Measurements from ENCODE around the gene CNOT11. TPM values are rescaled to one million over a fixed set of nuclear protein-coding genes. Genes with fewer than 3 reads are reported as not detected.

Gene CNOT11
- total and polyA plus RNA-seq, 9 donors: 29.8 to 42.4 (median 33.5) TPM

DNA sequence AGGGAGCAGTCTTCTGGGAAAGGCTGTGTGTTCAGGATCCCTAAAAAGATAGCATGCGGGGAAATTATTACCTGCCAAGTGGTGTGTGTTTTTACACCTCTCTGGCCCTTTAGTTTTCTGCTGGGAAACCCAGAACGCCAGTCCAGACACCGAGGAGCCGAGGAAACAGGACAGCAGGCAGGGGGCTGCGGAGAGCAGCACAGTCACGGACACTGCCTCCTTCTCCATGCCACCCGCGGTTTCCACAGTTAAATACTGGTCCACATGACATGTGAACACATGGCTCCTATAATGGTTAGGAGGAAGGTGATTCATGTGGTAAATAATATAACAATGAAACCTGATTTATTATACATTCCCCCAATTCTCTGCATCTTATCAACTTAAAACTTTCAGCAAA, 20.4 kb downstream of the CNOT11 start:
- DNase-seq: no peak
- peaks cover 44% of the 10 kb centered on the region for H3K36me3 ChIP-seq (ENCODE audit: control insufficient read depth, insufficient read depth, low read length)
- H3K4me3 ChIP-seq (ENCODE audit: low read length): no peak overlapping the region
- H3K4me1 ChIP-seq (ENCODE audit: control insufficient read depth, insufficient read depth, low read length): no peaks in the 10 kb centered on the region
- H3K27ac ChIP-seq (ENCODE audit: low read length): no peak overlapping the region
- WGBS (ENCODE audit: insufficient coverage): 77% methylated on average over 6 of the region's 8 CpGs
- H3K9me3 ChIP-seq (replicated peaks; ENCODE audit: control insufficient read depth, low read depth, low read length): no peaks in the 10 kb centered on the region
- H3K27me3 ChIP-seq (ENCODE audit: control insufficient read depth, insufficient read depth, low read length): no peaks in the 10 kb centered on the region

GRCh38 chr2:101274142-101274541, 21.5 kb downstream of the CNOT11 start:
- no peaks in the 10 kb centered on the region for H3K9me3 ChIP-seq (replicated peaks; ENCODE audit: control insufficient read depth, low read depth, low read length)
- no peak overlapping the region for H3K4me3 ChIP-seq (ENCODE audit: low read length)
- WGBS (ENCODE audit: insufficient coverage): 98% methylated on average over 5 of the region's 5 CpGs
- no peaks in the 10 kb centered on the region for H3K27me3 ChIP-seq (ENCODE audit: control insufficient read depth, insufficient read depth, low read length)
- no peak for DNase-seq
- no peaks in the 10 kb centered on the region for H3K4me1 ChIP-seq (ENCODE audit: control insufficient read depth, insufficient read depth, low read length)
- peaks cover 43% of the 10 kb centered on the region for H3K36me3 ChIP-seq (ENCODE audit: control insufficient read depth, insufficient read depth, low read length)
- H3K27ac ChIP-seq (ENCODE audit: low read length): no peak overlapping the region

- Histone ChIP-seq H3K4me3 (ENCODE audit: low read length) (no peak overlapping the region), H3K36me3 (ENCODE audit: control insufficient read depth, insufficient read depth, low read length) (peaks cover 43% of the 10 kb centered on the region), H3K27me3 (ENCODE audit: control insufficient read depth, insufficient read depth, low read length) (no peaks in the 10 kb centered on the region), H3K9me3 (replicated peaks; ENCODE audit: control insufficient read depth, low read depth, low read length) (no peaks in the 10 kb centered on the region), H3K27ac (ENCODE audit: low read length) (no peak overlapping the region), H3K4me1 (ENCODE audit: control insufficient read depth, insufficient read depth, low read length) (no peaks in the 10 kb centered on the region)
- 63% methylated on average over 1 of the region's 7 CpGs for WGBS (ENCODE audit: insufficient coverage)
- DNase-seq: no peak
Measured at GRCh38 chr2:101277111-101277510, 24.4 kb downstream of the CNOT11 start.

GRCh38 chr2:101278925-101279324, 26.2 kb downstream of the CNOT11 start:
- H3K4me3 ChIP-seq (ENCODE audit: low read length): no peak overlapping the region
- no peak for DNase-seq
- H3K36me3 ChIP-seq (ENCODE audit: control insufficient read depth, insufficient read depth, low read length): peaks cover 47% of the 10 kb centered on the region
- no CpG with 5 or more reads among the region's 3 CpGs for WGBS (ENCODE audit: insufficient coverage)
- no peaks in the 10 kb centered on the region for H3K4me1 ChIP-seq (ENCODE audit: control insufficient read depth, insufficient read depth, low read length)
- H3K27me3 ChIP-seq (ENCODE audit: control insufficient read depth, insufficient read depth, low read length): no peaks in the 10 kb centered on the region
- no peaks in the 10 kb centered on the region for H3K9me3 ChIP-seq (replicated peaks; ENCODE audit: control insufficient read depth, low read depth, low read length)
- H3K27ac ChIP-seq (ENCODE audit: low read length): no peak overlapping the region

- Histone ChIP-seq H3K9me3 (replicated peaks; ENCODE audit: control insufficient read depth, low read depth, low read length) (no peaks in the 10 kb centered on the region), H3K36me3 (ENCODE audit: control insufficient read depth, insufficient read depth, low read length) (peaks cover 46% of the 10 kb centered on the region), H3K27ac (ENCODE audit: low read length) (no peak overlapping the region), H3K4me3 (ENCODE audit: low read length) (no peak overlapping the region), H3K4me1 (ENCODE audit: control insufficient read depth, insufficient read depth, low read length) (no peaks in the 10 kb centered on the region), H3K27me3 (ENCODE audit: control insufficient read depth, insufficient read depth, low read length) (no peaks in the 10 kb centered on the region)
- no peak for DNase-seq
- WGBS (ENCODE audit: insufficient coverage): 100% methylated on average over 2 of the region's 4 CpGs
Measured at GRCh38 chr2:101281482-101281881, 28.8 kb downstream of the CNOT11 start.

GRCh38 chr2:101282980-101283379, 30.3 kb downstream of the CNOT11 start:
- no peaks in the 10 kb centered on the region for H3K9me3 ChIP-seq (replicated peaks; ENCODE audit: control insufficient read depth, low read depth, low read length)
- H3K36me3 ChIP-seq (ENCODE audit: control insufficient read depth, insufficient read depth, low read length): peaks cover 52% of the 10 kb centered on the region
- H3K4me1 ChIP-seq (ENCODE audit: control insufficient read depth, insufficient read depth, low read length): no peaks in the 10 kb centered on the region
- WGBS (ENCODE audit: insufficient coverage): 100% methylated on average over 3 of the region's 3 CpGs
- no peak for DNase-seq
- H3K4me3 ChIP-seq (ENCODE audit: low read length): no peak overlapping the region
- no peak overlapping the region for H3K27ac ChIP-seq (ENCODE audit: low read length)
- no peaks in the 10 kb centered on the region for H3K27me3 ChIP-seq (ENCODE audit: control insufficient read depth, insufficient read depth, low read length)

DNA sequence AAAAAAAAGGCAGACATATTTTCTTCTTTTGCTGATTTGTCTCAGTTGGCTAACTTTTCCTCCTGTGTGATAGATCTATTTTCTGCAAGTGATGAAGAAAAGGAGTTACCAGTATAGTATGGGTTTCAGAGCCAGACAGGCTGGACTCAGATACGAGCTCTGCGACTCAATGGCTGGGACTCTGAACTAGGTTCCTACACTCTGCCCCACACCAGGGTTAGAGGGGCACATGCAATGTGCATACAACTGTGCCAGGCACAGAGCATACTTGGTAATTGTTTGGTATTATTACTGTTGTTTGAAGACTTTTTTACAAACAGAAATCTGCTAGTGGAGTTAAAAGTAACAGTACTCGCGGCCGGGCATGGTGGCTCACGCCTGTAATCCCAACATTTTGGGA, 34.0 kb downstream of the CNOT11 start:
- Histone ChIP-seq H3K4me1 (ENCODE audit: control insufficient read depth, insufficient read depth, low read length) (no peaks in the 10 kb centered on the region), H3K4me3 (ENCODE audit: low read length) (no peak overlapping the region), H3K27me3 (ENCODE audit: control insufficient read depth, insufficient read depth, low read length) (no peaks in the 10 kb centered on the region), H3K9me3 (replicated peaks; ENCODE audit: control insufficient read depth, low read depth, low read length) (no peaks in the 10 kb centered on the region), H3K36me3 (ENCODE audit: control insufficient read depth, insufficient read depth, low read length) (peaks cover 40% of the 10 kb centered on the region), H3K27ac (ENCODE audit: low read length) (no peak overlapping the region)
- no peak for DNase-seq
- 97% methylated on average over 4 of the region's 6 CpGs for WGBS (ENCODE audit: insufficient coverage)

DNA sequence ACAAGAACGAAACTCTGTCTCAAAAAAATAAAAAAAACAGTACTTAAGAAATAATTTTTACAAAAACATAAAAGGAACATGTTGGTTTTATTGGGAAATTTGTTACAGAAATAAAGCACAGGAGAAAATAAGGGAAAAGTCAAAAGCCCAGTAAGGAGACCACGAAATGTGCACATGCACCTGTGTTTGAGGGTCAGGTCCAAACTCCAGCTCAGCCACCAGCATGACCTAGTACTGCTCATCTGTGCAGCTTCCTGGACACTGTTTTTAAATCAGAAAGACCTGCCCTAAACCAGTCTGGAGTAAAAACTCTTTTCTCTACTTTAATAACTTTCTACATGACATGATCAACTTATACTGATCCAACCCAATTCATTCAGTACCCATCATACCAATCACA, 34.6 kb downstream of the CNOT11 start:
- Histone ChIP-seq H3K9me3 (replicated peaks; ENCODE audit: control insufficient read depth, low read depth, low read length) (no peaks in the 10 kb centered on the region), H3K4me1 (ENCODE audit: control insufficient read depth, insufficient read depth, low read length) (no peaks in the 10 kb centered on the region), H3K36me3 (ENCODE audit: control insufficient read depth, insufficient read depth, low read length) (peaks cover 38% of the 10 kb centered on the region), H3K4me3 (ENCODE audit: low read length) (no peak overlapping the region), H3K27me3 (ENCODE audit: control insufficient read depth, insufficient read depth, low read length) (no peaks in the 10 kb centered on the region), H3K27ac (ENCODE audit: low read length) (no peak overlapping the region)
- no peak for DNase-seq
- WGBS (ENCODE audit: insufficient coverage): 100% methylated on average over 1 of the region's 2 CpGs

GRCh38 chr2:101290711-101291110, 38.0 kb downstream of the CNOT11 start:
- Histone ChIP-seq H3K27ac (ENCODE audit: low read length) (no peak overlapping the region), H3K4me3 (ENCODE audit: low read length) (no peak overlapping the region), H3K4me1 (ENCODE audit: control insufficient read depth, insufficient read depth, low read length) (no peaks in the 10 kb centered on the region), H3K36me3 (ENCODE audit: control insufficient read depth, insufficient read depth, low read length) (peaks cover 22% of the 10 kb centered on the region), H3K9me3 (replicated peaks; ENCODE audit: control insufficient read depth, low read depth, low read length) (no peaks in the 10 kb centered on the region), H3K27me3 (ENCODE audit: control insufficient read depth, insufficient read depth, low read length) (no peaks in the 10 kb centered on the region)
- DNase-seq: no peak

DNA sequence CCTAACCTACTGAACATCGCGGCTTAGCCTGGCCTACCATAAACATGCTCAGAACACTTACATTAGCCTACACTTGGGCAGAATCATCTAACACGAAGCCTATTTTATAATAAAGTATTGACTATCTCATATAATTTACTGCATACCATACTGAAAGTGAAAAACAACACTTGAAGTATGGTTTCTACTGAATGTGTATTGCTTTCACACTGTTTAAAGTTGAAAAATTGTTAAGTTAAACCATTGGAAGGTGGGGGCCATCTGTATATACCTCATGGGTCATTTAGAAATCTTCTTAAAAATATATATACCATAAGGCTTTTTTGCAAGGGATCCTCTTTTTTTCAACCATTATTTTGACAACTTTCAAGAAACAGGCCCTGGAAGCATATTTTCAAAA, 39.3 kb downstream of the CNOT11 start:
- DNase-seq: no peak
- peaks cover 18% of the 10 kb centered on the region for H3K36me3 ChIP-seq (ENCODE audit: control insufficient read depth, insufficient read depth, low read length)
- WGBS (ENCODE audit: insufficient coverage): no CpG with 5 or more reads among the region's 3 CpGs

DNA sequence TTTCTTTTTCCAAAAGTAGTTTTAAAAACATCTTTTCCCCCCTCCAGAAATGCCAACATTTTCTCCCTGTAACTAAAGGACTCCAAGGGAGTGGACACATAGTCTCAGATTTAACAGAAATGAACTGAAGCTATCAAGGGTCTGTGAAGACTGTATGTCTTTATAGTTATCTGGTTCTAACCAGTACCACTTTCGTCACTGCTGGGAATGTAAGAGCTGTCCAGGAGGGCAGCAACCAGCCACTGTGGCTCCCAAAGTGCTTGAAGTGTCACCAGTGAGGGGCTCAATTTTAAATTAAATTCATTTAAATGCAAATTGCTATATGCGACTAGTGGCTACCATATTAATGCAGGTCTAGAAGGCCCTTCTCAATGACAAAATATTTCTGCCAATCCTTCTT, 40.9 kb downstream of the CNOT11 start:
- Histone ChIP-seq H3K27me3 (ENCODE audit: control insufficient read depth, insufficient read depth, low read length) (no peaks in the 10 kb centered on the region), H3K36me3 (ENCODE audit: control insufficient read depth, insufficient read depth, low read length) (peaks cover 8% of the 10 kb centered on the region), H3K9me3 (replicated peaks; ENCODE audit: control insufficient read depth, low read depth, low read length) (no peaks in the 10 kb centered on the region), H3K4me3 (ENCODE audit: low read length) (no peak overlapping the region), H3K27ac (ENCODE audit: low read length) (no peak overlapping the region), H3K4me1 (ENCODE audit: control insufficient read depth, insufficient read depth, low read length) (no peaks in the 10 kb centered on the region)
- DNase-seq: no peak
- WGBS (ENCODE audit: insufficient coverage): no CpG with 5 or more reads among the region's 2 CpGs

More for the DNA sequence above, 39.3 kb downstream of the CNOT11 start:
- Histone ChIP-seq H3K27me3 (ENCODE audit: control insufficient read depth, insufficient read depth, low read length) (no peaks in the 10 kb centered on the region), H3K27ac (ENCODE audit: low read length) (no peak overlapping the region), H3K4me3 (ENCODE audit: low read length) (no peak overlapping the region), H3K9me3 (replicated peaks; ENCODE audit: control insufficient read depth, low read depth, low read length) (no peaks in the 10 kb centered on the region), H3K4me1 (ENCODE audit: control insufficient read depth, insufficient read depth, low read length) (no peaks in the 10 kb centered on the region)

Measured in muscle of leg (tissue), 11 donors.